Natural killer cell (primary cell): ENCODE data around the gene TM9SF4. TPM values are rescaled to one million over a fixed set of nuclear protein-coding genes. Genes with fewer than 3 reads are reported as not detected.

Experiments
- ATAC-seq, 3 donors: fragments of 150-1000 bp in 2 of 3; fragments of 200-7000 bp in 1 of 3; cut with Tn5 transposase; 1 replicate in 1 of 3; 2 replicates in 2 of 3; pipeline ENCODE4 v1.10.0; 2021; ENCODE audit warnings: mild to moderate bottlenecking in 2 of 3, moderate library complexity in 2 of 3
- DNase-seq, 2 donors: peaks; one replicate each; pipeline versions ENCODE4 v3.0.0 to v3.0.0-alpha.2; 2013 to 2021; ENCODE audit warnings: mixed read lengths in 1 of 2
- H3K27ac ChIP-seq: one replicate; pipeline ENCODE4 v1.5.1; 2013; ENCODE audit warnings: mild to moderate bottlenecking, low read length
- H3K27me3 ChIP-seq: one replicate; pipeline ENCODE4 v1.6.1; 2013; ENCODE audit warnings: low read length; ENCODE audit not compliant: control insufficient read depth, insufficient read depth
- H3K36me3 ChIP-seq: one replicate; pipeline ENCODE4 v1.6.1; 2013; ENCODE audit warnings: low read length; ENCODE audit not compliant: control insufficient read depth, insufficient read depth
- H3K4me1 ChIP-seq: one replicate; pipeline ENCODE4 v1.6.1; 2013; ENCODE audit warnings: low read length; ENCODE audit not compliant: control insufficient read depth, insufficient read depth
- H3K4me3 ChIP-seq: one replicate; pipeline ENCODE4 v1.5.1; 2013; ENCODE audit warnings: low read length
- H3K9me3 ChIP-seq: one replicate; pipeline ENCODE4 v1.6.1; 2013; ENCODE audit warnings: low read length; ENCODE audit not compliant: control insufficient read depth, insufficient read depth
- H3K27ac Mint-ChIP-seq, 2 donors: one replicate each; pipeline ENCODE4 v1.8.0; 2022; ENCODE audit warnings: mild to moderate bottlenecking in 2 of 2, mixed read lengths in 2 of 2, moderate library complexity in 1 of 2
- H3K27me3 Mint-ChIP-seq, 2 donors: one replicate each; pipeline ENCODE4 v1.8.0; 2022; ENCODE audit warnings: low read depth in 2 of 2, mixed read lengths in 2 of 2
- H3K36me3 Mint-ChIP-seq: one replicate; pipeline ENCODE4 v1.8.0; 2022; ENCODE audit warnings: mixed read lengths
- H3K4me1 Mint-ChIP-seq, 2 donors: one replicate each; pipeline ENCODE4 v1.8.0; 2022; ENCODE audit warnings: mixed read lengths in 2 of 2
- H3K4me3 Mint-ChIP-seq: one replicate; pipeline ENCODE4 v1.8.0; 2022; ENCODE audit warnings: mild to moderate bottlenecking, moderate library complexity, mixed read lengths
- H3K9me3 Mint-ChIP-seq, 2 donors: one replicate each; pipeline ENCODE4 v1.8.0; 2022; ENCODE audit warnings: mixed read lengths in 2 of 2
- CTCF ChIP-seq: fragments of 200-600 bp; IDR thresholded peaks from one replicate; pipeline ENCODE4 v1.8.0; 2022; ENCODE audit warnings: antibody characterized with exemption
- WGBS: methylation state at CpG from one replicate; pipeline ENCODE4 v1.1.7; 2013; ENCODE audit warnings: missing lambda C conversion rate; ENCODE audit not compliant: insufficient coverage; 5-methylcytosine and 5-hydroxymethylcytosine counted together
- intact Hi-C: fragments of 100-400 bp; cut with micrococcal nuclease; formaldehyde crosslinking; loops from one replicate; pipeline ENCODE4 v1.14.2; 2022
- total RNA-seq, 4 donors: library from RNA; stranded (reverse); fragments of 120-200 nt in 1 of 4; gene quantifications; one replicate each; pipeline versions ENCODE4 v1.2.3 to v1.2.4, GENCODE V29; 2013 to 2022

The TM9SF4 gene
- total RNA-seq, 3 donors from 2014 or later (not counting 1 experiment from before 2014, with no cell fraction given), result 35.8 to 42.8 (median 41.2) TPM

- no peak for DNase-seq
- H3K27ac Mint-ChIP-seq, result no peak overlapping the region
- peaks cover 11 to 15% of the 10 kb centered on the region in 2 donors for H3K4me1 Mint-ChIP-seq
These were observed 16.0 kb downstream of the TM9SF4 start for GRCh38 chr20:32125506-32125905.

GRCh38 chr20:32126919-32127318, 17.4 kb downstream of the TM9SF4 start:
- 93% methylated on average over 8 of the region's 8 CpGs for WGBS
- Mint-ChIP-seq H3K27me3 (no peaks in the 10 kb centered on the region), H3K9me3 (no peaks in the 10 kb centered on the region), H3K4me3 (no peak overlapping the region), H3K27ac (no peak overlapping the region), H3K36me3 (no peaks in the 10 kb centered on the region), H3K4me1 (peaks cover 21 to 26% of the 10 kb centered on the region in 2 donors)
- TF ChIP-seq CTCF, result no peak
- Histone ChIP-seq H3K4me3 (no peak overlapping the region), H3K36me3 (peaks cover 6% of the 10 kb centered on the region), H3K9me3 (no peaks in the 10 kb centered on the region), H3K27ac (no peak overlapping the region), H3K27me3 (no peaks in the 10 kb centered on the region), H3K4me1 (no peaks in the 10 kb centered on the region)
- DNase-seq (no peak), ATAC-seq (no peak)
- intact Hi-C loops, result no loop called here

More at GRCh38 chr20:32125506-32125905, 16.0 kb downstream of the TM9SF4 start:
- no peaks in the 10 kb centered on the region for H3K9me3 ChIP-seq
- TF ChIP-seq CTCF, result no peak
- H3K4me1 ChIP-seq, result no peaks in the 10 kb centered on the region
- Mint-ChIP-seq H3K27me3 (no peaks in the 10 kb centered on the region), H3K36me3 (no peaks in the 10 kb centered on the region), H3K9me3 (no peaks in the 10 kb centered on the region), H3K4me3 (no peak overlapping the region)
- 67% methylated on average over 2 of the region's 5 CpGs for WGBS
- H3K27ac ChIP-seq, result no peak overlapping the region
- H3K4me3 ChIP-seq, result no peak overlapping the region
- intact Hi-C loops, result no loop called here
- H3K27me3 ChIP-seq, result no peaks in the 10 kb centered on the region
- no peak for ATAC-seq
- H3K36me3 ChIP-seq, result peaks cover 6% of the 10 kb centered on the region

- Histone ChIP-seq H3K27me3 (no peaks in the 10 kb centered on the region), H3K36me3 (peaks cover 6% of the 10 kb centered on the region), H3K27ac (no peak overlapping the region), H3K9me3 (no peaks in the 10 kb centered on the region), H3K4me3 (no peak overlapping the region), H3K4me1 (no peaks in the 10 kb centered on the region)
- ATAC-seq, result no peak
- Mint-ChIP-seq H3K9me3 (no peaks in the 10 kb centered on the region), H3K4me3 (no peak overlapping the region), H3K27me3 (no peaks in the 10 kb centered on the region), H3K4me1 (peaks cover 25 to 28% of the 10 kb centered on the region in 2 donors), H3K27ac (no peak overlapping the region), H3K36me3 (no peaks in the 10 kb centered on the region)
- intact Hi-C loops, result no loop called here
- DNase-seq, result no peak
- WGBS, result 98% methylated on average over 5 of the region's 5 CpGs
- TF ChIP-seq CTCF, result no peak
These were observed 17.8 kb downstream of the TM9SF4 start for GRCh38 chr20:32127347-32127746.

- Mint-ChIP-seq H3K27me3 (no peaks in the 10 kb centered on the region), H3K4me1 (peaks cover 28 to 31% of the 10 kb centered on the region in 2 donors), H3K9me3 (no peaks in the 10 kb centered on the region), H3K4me3 (no peak overlapping the region), H3K27ac (no peak overlapping the region), H3K36me3 (no peaks in the 10 kb centered on the region)
- Histone ChIP-seq H3K4me1 (no peaks in the 10 kb centered on the region), H3K27me3 (no peaks in the 10 kb centered on the region), H3K27ac (no peak overlapping the region), H3K36me3 (peaks cover 8% of the 10 kb centered on the region), H3K9me3 (no peaks in the 10 kb centered on the region), H3K4me3 (no peak overlapping the region)
- intact Hi-C loops, result no loop called here
- DNase-seq (no peak), ATAC-seq (no peak)
- 85% methylated on average over 2 of the region's 2 CpGs for WGBS
- TF ChIP-seq CTCF, result no peak
These were observed 18.7 kb downstream of the TM9SF4 start for GRCh38 chr20:32128167-32128566.
